Spleen (tissue), 11 donors: Measurements from ENCODE around the gene CDH16. TPM values are rescaled to one million over a fixed set of nuclear protein-coding genes. Genes with fewer than 3 reads are reported as not detected.

Source experiments
- DNase-seq: peaks from one replicate; pipeline ENCODE4 v3.0.0-alpha.2; 2020
- H3K27ac ChIP-seq, 8 donors: fragments of 200-600 bp; sonication (generic) in 7 of 8; 1 replicate in 4 of 8; 2 replicates in 4 of 8; pipeline versions ENCODE4 v1.5.0 to v1.8.0; 2016 to 2021; ENCODE audit warnings: inconsistent platforms in 4 of 8, mild to moderate bottlenecking in 4 of 8, moderate library complexity in 1 of 8
- H3K27me3 ChIP-seq, 7 donors: fragments of 200-600 bp; sonication (generic) in 6 of 7; replicated peaks in 1 of 7; 1 replicate in 4 of 7; 2 replicates in 3 of 7; pipeline versions ENCODE4 v1.5.0 to v1.8.0; 2016 to 2021; ENCODE audit warnings: inconsistent platforms in 3 of 7, mild to moderate bottlenecking in 1 of 7
- H3K36me3 ChIP-seq, 6 donors: fragments of 200-600 bp; sonication (generic) in 5 of 6; 1 replicate in 4 of 6; 2 replicates in 2 of 6; pipeline versions ENCODE4 v1.5.0 to v1.8.0; 2016 to 2021; ENCODE audit warnings: inconsistent platforms in 2 of 6
- H3K4me1 ChIP-seq, 6 donors: fragments of 200-600 bp; sonication (generic) in 5 of 6; 1 replicate in 3 of 6; 2 replicates in 3 of 6; pipeline versions ENCODE4 v1.5.0 to v1.8.0; 2016 to 2021; ENCODE audit warnings: inconsistent platforms in 3 of 6
- H3K4me3 ChIP-seq, 8 donors: fragments of 200-600 bp; sonication (generic) in 7 of 8; 1 replicate in 4 of 8; 2 replicates in 4 of 8; pipeline versions ENCODE4 v1.5.0 to v1.8.0; 2016 to 2021; ENCODE audit warnings: inconsistent platforms in 4 of 8, mild to moderate bottlenecking in 4 of 8, moderate library complexity in 2 of 8
- H3K9me3 ChIP-seq, 8 donors: fragments of 200-600 bp; sonication (generic) in 7 of 8; 1 replicate in 4 of 8; 2 replicates in 4 of 8; pipeline versions ENCODE4 v1.5.0 to v1.8.0; 2016 to 2021; ENCODE audit warnings: inconsistent platforms in 4 of 8
- POLR2A ChIP-seq, 3 donors: fragments of 450-650 bp; IDR thresholded peaks; one replicate each; pipeline ENCODE4 v1.5.1; 2017; ENCODE audit warnings: antibody characterized with exemption in 3 of 3, mild to moderate bottlenecking in 1 of 3
- POLR2AphosphoS5 ChIP-seq, 3 donors: sonication (generic); formaldehyde crosslinking; IDR thresholded peaks; one replicate each; pipeline ENCODE4 v1.5.1; 2017; ENCODE audit warnings: antibody characterized with exemption in 3 of 3
- WGBS, 5 donors: extraction: QIAGEN DNeasy Blood & Tissue Kit in 3 of 5; methylation state at CpG; one replicate each; pipeline versions ENCODE4 v1.1.5 to v1.1.7; 2013 to 2018; 5-methylcytosine and 5-hydroxymethylcytosine counted together
- intact Hi-C: fragments of 100-400 bp; cut with DNase I; formaldehyde crosslinking; loops from one replicate; pipeline ENCODE4 v1.15.0; 2023; ENCODE audit warnings: low total_unique reads
- polyA plus RNA-seq, 3 donors: library from polyadenylated mRNA; stranded (reverse); fragments of 200-250 nt; gene quantifications; one replicate each; pipeline ENCODE4 v1.2.1, GENCODE V29; 2013
- total RNA-seq, 7 donors: library from RNA; depleted of rRNA in 3 of 7; stranded (reverse); fragments of >200 nt in 3 of 7; fragmentation: NEBNext Ultra II Directional in 4 of 7; extraction: Animal tissue kit (Norgen Biotek cat#: 25700) in 4 of 7; gene quantifications; one replicate each; pipeline versions ENCODE4 v1.1.0 to v1.2.1, GENCODE V29; 2016 to 2021
- TF ChIP-seq, protein P1 (sequence below), 11 experiments: fragments of 200-600 bp in 7 of 11; fragments of 450-650 bp in 4 of 11; sonication (generic) in 4 of 11; IDR thresholded peaks in 8 of 11; conservative IDR thresholded peaks in 3 of 11; 1 replicate in 7 of 11; 2 replicates in 4 of 11; pipeline versions ENCODE4 v1.4.0 to v1.8.0; 2016 to 2021; ENCODE audit warnings: antibody characterized with exemption in 11 of 11, inconsistent platforms in 4 of 11, mild to moderate bottlenecking in 1 of 11
- donor health status: healthy with polysubstance abuse.
- donor health status: DM: no; HTN: no; CAD: no; lungs with moderate emphysema.
- donor health status: DM: no; HTN: no; CAD: no.
- donor health status: Bipolar disorder and iron deficiency.
- donor health status: healthy.
- donor health status: DM: no; HTN: no; CAD: no.
- donor health status: DM: yes; HTN: yes; CAD: no.

CDH16 gene
- total and polyA plus RNA-seq, 10 donors: not detected

DNA sequence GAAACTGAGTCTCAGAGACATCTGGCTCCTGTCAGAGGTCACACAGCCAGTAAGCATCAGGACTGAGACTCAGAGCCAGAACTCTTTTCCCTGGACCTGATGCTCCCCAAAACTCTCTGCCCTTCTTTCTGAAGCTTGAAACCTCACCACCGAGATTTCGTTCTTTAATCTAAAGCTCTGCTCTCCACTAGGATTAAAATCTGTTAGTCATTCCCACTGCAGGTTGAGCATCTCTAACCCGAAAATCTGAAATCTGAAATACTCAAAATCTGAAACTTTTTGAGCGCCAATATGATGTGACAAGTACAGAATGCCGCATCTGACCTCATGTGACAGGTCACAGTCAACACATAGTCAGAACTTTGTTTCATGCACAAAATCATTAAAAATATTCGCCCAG is 2.2 kb downstream of the CDH16 start:
- 84 to 92% (median 87%) methylated on average over 6 of the region's 6 CpGs for WGBS, 5 donors

DNA sequence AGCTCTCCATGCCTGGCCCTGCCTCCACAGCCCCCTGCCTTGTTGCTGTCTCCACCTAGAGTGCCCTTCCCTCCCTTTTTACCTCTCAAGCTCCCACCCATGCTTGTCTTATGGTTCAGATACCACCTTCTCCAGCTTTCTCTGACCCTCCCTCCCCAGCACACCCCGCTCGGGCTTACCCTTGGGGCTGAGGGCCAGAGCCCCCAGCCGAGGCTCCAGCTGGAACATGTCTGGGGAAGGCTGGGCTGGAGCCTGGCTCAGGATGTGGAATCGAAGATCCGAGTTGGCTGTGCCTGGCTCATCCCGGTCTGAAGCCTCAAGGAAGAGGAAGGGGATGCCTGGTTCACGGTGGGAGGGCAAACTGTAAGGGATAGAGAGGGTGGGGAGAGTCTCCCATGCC is 3.6 kb downstream of the CDH16 start:
- DNase-seq: no peak
- no peaks in the 10 kb centered on the region for H3K4me1 ChIP-seq
- H3K4me3 ChIP-seq: no peak overlapping the region
- intact Hi-C loops: no loop called here
- H3K9me3 ChIP-seq: no peaks in the 10 kb centered on the region
- H3K36me3 ChIP-seq: no peaks in the 10 kb centered on the region
- H3K27ac ChIP-seq: no peak overlapping the region
- 66 to 82% (median 72%) methylated on average over 7 of the region's 7 CpGs for WGBS, 5 donors
- TF ChIP-seq, protein P1, sequence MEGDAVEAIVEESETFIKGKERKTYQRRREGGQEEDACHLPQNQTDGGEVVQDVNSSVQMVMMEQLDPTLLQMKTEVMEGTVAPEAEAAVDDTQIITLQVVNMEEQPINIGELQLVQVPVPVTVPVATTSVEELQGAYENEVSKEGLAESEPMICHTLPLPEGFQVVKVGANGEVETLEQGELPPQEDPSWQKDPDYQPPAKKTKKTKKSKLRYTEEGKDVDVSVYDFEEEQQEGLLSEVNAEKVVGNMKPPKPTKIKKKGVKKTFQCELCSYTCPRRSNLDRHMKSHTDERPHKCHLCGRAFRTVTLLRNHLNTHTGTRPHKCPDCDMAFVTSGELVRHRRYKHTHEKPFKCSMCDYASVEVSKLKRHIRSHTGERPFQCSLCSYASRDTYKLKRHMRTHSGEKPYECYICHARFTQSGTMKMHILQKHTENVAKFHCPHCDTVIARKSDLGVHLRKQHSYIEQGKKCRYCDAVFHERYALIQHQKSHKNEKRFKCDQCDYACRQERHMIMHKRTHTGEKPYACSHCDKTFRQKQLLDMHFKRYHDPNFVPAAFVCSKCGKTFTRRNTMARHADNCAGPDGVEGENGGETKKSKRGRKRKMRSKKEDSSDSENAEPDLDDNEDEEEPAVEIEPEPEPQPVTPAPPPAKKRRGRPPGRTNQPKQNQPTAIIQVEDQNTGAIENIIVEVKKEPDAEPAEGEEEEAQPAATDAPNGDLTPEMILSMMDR (IDR thresholded peaks at IDR 0.05 in 8 of 11, conservative IDR thresholded peaks at IDR 0.05 in 3 of 11): no peak
- TF ChIP-seq POLR2AphosphoS5 (IDR thresholded peaks at IDR 0.05) (no peak), POLR2A (IDR thresholded peaks at IDR 0.05) (no peak)
- peaks cover 0 to 26% (median 0%) of the 10 kb centered on the region in 7 donors for H3K27me3 ChIP-seq

More for the DNA sequence above, 2.2 kb downstream of the CDH16 start:
- intact Hi-C loops: no loop called here
- Histone ChIP-seq H3K36me3 (no peaks in the 10 kb centered on the region), H3K9me3 (no peaks in the 10 kb centered on the region), H3K4me1 (no peaks in the 10 kb centered on the region), H3K27me3 (peaks cover 0 to 30% (median 0%) of the 10 kb centered on the region in 7 donors), H3K4me3 (no peak overlapping the region), H3K27ac (no peak overlapping the region)
- TF ChIP-seq POLR2A (IDR thresholded peaks at IDR 0.05) (no peak), POLR2AphosphoS5 (IDR thresholded peaks at IDR 0.05) (no peak)
- TF ChIP-seq, protein P1 (IDR thresholded peaks at IDR 0.05 in 8 of 11, conservative IDR thresholded peaks at IDR 0.05 in 3 of 11): no peak
- no peak for DNase-seq

DNA sequence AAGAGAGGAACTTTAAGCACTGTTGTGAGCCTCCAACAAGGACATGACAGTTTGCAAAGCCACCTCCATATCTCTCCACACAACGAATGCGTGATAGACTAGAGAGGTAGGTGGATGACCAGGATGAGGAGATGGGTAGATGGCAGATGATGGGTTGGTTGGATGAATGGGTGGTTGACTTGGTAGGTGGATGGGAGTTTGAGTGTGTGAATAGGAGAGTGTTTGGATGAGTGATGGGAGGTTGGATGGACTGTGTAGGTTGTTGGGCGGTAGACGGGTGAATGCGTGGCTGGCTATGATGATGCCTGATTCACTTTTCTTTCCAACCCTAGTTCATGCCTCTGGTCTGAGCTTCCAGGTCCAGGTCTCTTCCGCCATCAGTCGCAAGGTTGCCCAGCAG is 4.1 kb downstream of the CDH16 start:
- 93 to 98% (median 95%) methylated on average over 7 of the region's 7 CpGs for WGBS, 5 donors
- Histone ChIP-seq H3K9me3 (no peaks in the 10 kb centered on the region), H3K4me3 (no peak overlapping the region), H3K4me1 (no peaks in the 10 kb centered on the region), H3K36me3 (no peaks in the 10 kb centered on the region), H3K27me3 (peaks cover 0 to 21% (median 0%) of the 10 kb centered on the region in 7 donors), H3K27ac (no peak overlapping the region)
- intact Hi-C loops: no loop called here
- TF ChIP-seq, protein P1 (IDR thresholded peaks at IDR 0.05 in 8 of 11, conservative IDR thresholded peaks at IDR 0.05 in 3 of 11): no peak
- TF ChIP-seq POLR2A (IDR thresholded peaks at IDR 0.05): no peak
- no peak for TF ChIP-seq POLR2AphosphoS5 (IDR thresholded peaks at IDR 0.05)
- no peak for DNase-seq

DNA sequence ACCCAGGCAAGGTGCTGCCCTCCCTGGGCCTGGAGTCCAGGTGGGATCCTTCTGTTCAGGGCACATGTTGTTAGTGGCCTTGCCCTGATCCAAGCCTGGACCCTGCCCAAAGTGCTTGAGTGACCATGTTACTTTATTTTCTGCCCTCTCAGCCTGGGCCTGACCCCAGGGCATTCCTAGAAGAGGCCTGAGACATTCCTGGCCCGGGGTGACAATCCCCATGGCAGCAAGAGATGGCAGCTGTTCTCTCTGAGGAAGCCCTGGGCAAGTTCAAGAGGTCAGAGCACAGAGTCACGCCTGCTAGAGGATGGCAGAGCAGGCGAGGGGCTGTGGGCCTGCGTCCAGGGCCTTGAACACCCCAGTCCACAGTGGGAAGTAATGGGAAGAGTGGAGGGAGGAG is 5.0 kb downstream of the CDH16 start:
- no peak overlapping the region for H3K27ac ChIP-seq
- DNase-seq: no peak
- H3K9me3 ChIP-seq: no peaks in the 10 kb centered on the region
- intact Hi-C loops: no loop called here
- no peaks in the 10 kb centered on the region for H3K4me1 ChIP-seq
- TF ChIP-seq, protein P1 (IDR thresholded peaks at IDR 0.05 in 8 of 11, conservative IDR thresholded peaks at IDR 0.05 in 3 of 11): no peak
- no peak for TF ChIP-seq POLR2AphosphoS5 (IDR thresholded peaks at IDR 0.05)
- TF ChIP-seq POLR2A (IDR thresholded peaks at IDR 0.05): no peak
- H3K4me3 ChIP-seq: no peak overlapping the region
- peaks cover 0 to 13% (median 0%) of the 10 kb centered on the region in 7 donors for H3K27me3 ChIP-seq
- H3K36me3 ChIP-seq: no peaks in the 10 kb centered on the region
- WGBS, 5 donors: 68 to 89% (median 81%) methylated on average over 4 of the region's 4 CpGs
